Measurements from ENCODE around the gene LYPD6B. TPM values are rescaled to one million over a fixed set of nuclear protein-coding genes. Genes with fewer than 3 reads are reported as not detected.

The LYPD6B gene
- polyA plus RNA-seq, 2 donors: 2.3 to 4.9 TPM

DNA sequence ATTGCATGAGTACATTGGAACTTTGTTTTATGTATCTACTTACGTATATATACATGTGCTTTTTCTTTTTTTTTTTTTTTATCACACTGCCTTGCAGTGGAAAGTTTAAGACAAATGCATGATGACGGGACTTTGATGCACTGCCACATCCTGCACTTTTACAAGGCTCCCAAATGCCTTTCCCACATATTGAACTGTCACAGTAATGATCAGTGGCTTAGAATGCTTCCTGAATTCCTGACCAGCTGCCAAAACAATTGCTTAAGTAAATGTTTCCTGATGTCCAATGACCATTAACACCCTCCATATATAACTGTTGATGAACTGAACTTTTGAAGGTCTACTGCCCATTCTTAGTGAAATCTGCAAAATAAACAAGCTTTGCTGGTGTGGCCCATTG lies 60.2 kb downstream of the LYPD6B start:
- no peaks in the 10 kb centered on the region for H3K36me3 ChIP-seq (ENCODE audit: control insufficient read depth in 2 of 2, insufficient read depth in 2 of 2, low read length in 1 of 2)
- no peak overlapping the region for H3K4me3 ChIP-seq (ENCODE audit: low read depth in 1 of 2, low read length in 2 of 2)
- no peaks in the 10 kb centered on the region for H3K27me3 ChIP-seq (ENCODE audit: control insufficient read depth in 1 of 2, insufficient read depth in 2 of 2, low read length in 2 of 2)
- 67 to 68% methylated on average over 2 of the region's 2 CpGs for WGBS, 2 donors
- H3K4me1 ChIP-seq (ENCODE audit: control insufficient read depth in 2 of 2, insufficient read depth in 2 of 2, low read length in 1 of 2): peaks cover 0 to 5% of the 10 kb centered on the region in 2 donors
- no peak overlapping the region for H3K27ac ChIP-seq (ENCODE audit: low read depth in 2 of 2, low read length in 1 of 2)
- no peaks in the 10 kb centered on the region for H3K9me3 ChIP-seq (ENCODE audit: control insufficient read depth in 2 of 2, insufficient read depth in 1 of 2, low read depth in 1 of 2, low read length in 1 of 2)

DNA sequence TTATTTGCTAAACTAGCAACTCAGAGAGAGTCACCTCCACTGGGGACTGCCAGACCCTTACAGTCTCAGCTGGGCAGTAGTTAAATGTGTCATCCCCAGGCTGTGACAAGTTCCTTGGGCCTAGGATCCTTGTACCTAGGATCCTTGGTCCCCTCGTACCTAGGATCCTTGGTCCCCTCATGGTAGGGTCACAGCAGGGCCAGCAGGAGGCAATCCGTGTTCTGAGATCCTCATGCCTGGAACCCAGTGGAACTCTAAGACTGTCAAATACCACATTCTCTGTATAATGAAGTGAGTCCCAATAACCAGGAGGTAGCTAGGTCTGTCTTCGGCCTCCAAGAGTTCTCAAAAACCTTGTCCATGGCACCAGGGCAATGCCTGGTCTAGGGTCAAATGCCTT lies 60.8 kb downstream of the LYPD6B start:
- no peak overlapping the region for H3K27ac ChIP-seq (ENCODE audit: low read depth in 2 of 2, low read length in 1 of 2)
- H3K4me1 ChIP-seq (ENCODE audit: control insufficient read depth in 2 of 2, insufficient read depth in 2 of 2, low read length in 1 of 2): peaks cover 0 to 5% of the 10 kb centered on the region in 2 donors
- no peak overlapping the region for H3K4me3 ChIP-seq (ENCODE audit: low read depth in 1 of 2, low read length in 2 of 2)
- H3K36me3 ChIP-seq (ENCODE audit: control insufficient read depth in 2 of 2, insufficient read depth in 2 of 2, low read length in 1 of 2): no peaks in the 10 kb centered on the region
- 87 to 90% methylated on average over 3 of the region's 3 CpGs for WGBS, 2 donors
- H3K9me3 ChIP-seq (ENCODE audit: control insufficient read depth in 2 of 2, insufficient read depth in 1 of 2, low read depth in 1 of 2, low read length in 1 of 2): no peaks in the 10 kb centered on the region
- no peaks in the 10 kb centered on the region for H3K27me3 ChIP-seq (ENCODE audit: control insufficient read depth in 1 of 2, insufficient read depth in 2 of 2, low read length in 2 of 2)

DNA sequence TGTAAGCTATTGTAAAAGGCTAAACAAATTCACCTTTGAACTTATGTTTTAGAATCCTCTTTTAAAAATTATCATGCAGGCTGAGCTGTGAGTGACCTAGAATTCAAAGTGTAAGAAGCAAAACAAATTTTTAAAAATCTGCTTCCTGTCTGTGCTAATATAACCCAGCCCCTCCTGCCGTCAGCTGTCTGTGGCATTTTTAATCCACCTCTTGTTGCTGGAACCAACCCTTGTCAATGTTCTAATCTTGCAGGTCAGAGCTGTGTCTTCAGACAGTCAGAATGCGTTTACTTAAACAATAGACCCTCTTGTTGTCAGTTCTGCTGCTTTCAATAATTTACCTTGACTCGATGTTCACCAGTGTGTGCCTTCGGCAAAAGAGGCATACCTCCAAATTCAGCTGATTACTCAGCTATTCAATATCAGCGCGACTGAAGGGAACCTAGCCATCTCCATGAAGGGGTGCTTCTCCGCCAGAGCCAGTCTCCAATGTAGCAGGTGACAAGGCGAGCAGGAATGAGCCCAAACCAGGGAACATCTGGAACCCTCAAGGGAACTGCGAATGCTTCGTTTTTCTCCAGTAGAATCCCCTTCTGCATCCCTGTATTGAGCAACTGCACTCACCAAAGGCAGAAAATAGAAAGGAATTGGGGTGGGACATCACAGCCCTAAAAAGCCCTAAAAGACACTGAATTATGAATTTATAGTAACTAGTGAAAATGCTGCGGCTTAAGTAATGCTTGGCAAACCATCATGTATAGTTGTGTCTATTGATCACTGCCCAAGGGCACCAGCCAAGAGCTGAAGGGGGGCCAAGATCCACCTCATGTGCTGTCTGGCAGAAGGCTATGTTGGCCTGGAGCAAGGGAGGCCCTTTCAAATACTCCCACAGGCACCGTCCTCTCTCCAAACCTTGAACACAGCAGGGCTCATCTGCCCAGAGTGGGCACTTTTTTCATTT lies 62.5 kb downstream of the LYPD6B start:
- no peak overlapping the region for H3K27ac ChIP-seq (ENCODE audit: low read depth in 2 of 2, low read length in 1 of 2)
- H3K27me3 ChIP-seq (ENCODE audit: control insufficient read depth in 1 of 2, insufficient read depth in 2 of 2, low read length in 2 of 2): no peaks in the 10 kb centered on the region
- no peaks in the 10 kb centered on the region for H3K9me3 ChIP-seq (ENCODE audit: control insufficient read depth in 2 of 2, insufficient read depth in 1 of 2, low read depth in 1 of 2, low read length in 1 of 2)
- WGBS, 2 donors: 47 to 56% methylated on average over 12 of the region's 12 CpGs
- H3K36me3 ChIP-seq (ENCODE audit: control insufficient read depth in 2 of 2, insufficient read depth in 2 of 2, low read length in 1 of 2): no peaks in the 10 kb centered on the region
- peaks cover 0 to 5% of the 10 kb centered on the region in 2 donors for H3K4me1 ChIP-seq (ENCODE audit: control insufficient read depth in 2 of 2, insufficient read depth in 2 of 2, low read length in 1 of 2)
- no peak overlapping the region for H3K4me3 ChIP-seq (ENCODE audit: low read depth in 1 of 2, low read length in 2 of 2)

DNA sequence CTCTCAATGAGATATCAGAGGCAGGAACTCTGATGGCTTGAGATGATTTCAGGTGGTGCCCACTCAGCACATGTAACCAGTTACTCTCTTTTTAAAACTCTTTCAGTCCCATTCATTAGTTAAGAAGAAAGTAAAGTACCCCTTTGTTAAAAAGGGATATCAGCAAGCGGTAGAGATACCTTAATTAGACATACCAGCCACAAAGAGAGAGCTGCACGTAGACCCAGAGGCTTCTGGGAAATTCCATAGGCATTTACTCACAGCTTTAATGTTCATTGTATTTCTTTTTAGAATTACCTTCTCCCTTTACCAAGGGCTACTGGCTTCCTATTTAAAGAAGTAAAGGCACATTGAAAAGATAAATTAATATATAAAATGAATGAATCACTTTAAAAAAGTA lies 63.3 kb downstream of the LYPD6B start:
- WGBS, 2 donors: 65 to 71% methylated on average over 2 of the region's 2 CpGs
- H3K9me3 ChIP-seq (ENCODE audit: control insufficient read depth in 2 of 2, insufficient read depth in 1 of 2, low read depth in 1 of 2, low read length in 1 of 2): no peaks in the 10 kb centered on the region
- no peak overlapping the region for H3K27ac ChIP-seq (ENCODE audit: low read depth in 2 of 2, low read length in 1 of 2)
- H3K4me3 ChIP-seq (ENCODE audit: low read depth in 1 of 2, low read length in 2 of 2): no peak overlapping the region
- H3K27me3 ChIP-seq (ENCODE audit: control insufficient read depth in 1 of 2, insufficient read depth in 2 of 2, low read length in 2 of 2): no peaks in the 10 kb centered on the region
- peaks cover 0 to 5% of the 10 kb centered on the region in 2 donors for H3K4me1 ChIP-seq (ENCODE audit: control insufficient read depth in 2 of 2, insufficient read depth in 2 of 2, low read length in 1 of 2)
- no peaks in the 10 kb centered on the region for H3K36me3 ChIP-seq (ENCODE audit: control insufficient read depth in 2 of 2, insufficient read depth in 2 of 2, low read length in 1 of 2)

DNA sequence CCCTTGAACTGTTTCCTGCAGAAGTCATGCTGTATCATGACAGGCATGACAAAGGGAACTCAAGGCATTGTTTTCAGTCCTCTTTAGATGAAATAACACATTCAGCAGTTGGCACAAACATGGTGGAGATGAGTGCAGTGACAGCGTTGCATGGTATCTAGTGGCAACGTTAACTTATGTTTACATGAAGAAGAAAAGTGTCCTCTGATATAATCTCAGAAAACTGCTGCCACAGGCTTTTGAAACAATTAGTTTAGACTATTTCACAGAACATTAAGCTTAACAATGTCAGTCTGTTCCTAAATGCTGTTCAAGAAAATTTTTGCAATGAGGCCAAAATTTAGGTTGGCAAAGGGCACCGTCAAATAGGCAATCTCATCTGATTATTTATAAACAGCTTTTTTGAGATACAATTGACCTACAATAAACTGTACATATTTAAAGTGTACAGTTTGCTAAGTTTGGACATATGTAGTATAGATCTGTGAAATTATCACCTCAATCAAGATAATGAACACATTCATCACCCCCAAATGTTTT lies 64.7 kb downstream of the LYPD6B start:
- H3K36me3 ChIP-seq (ENCODE audit: control insufficient read depth in 2 of 2, insufficient read depth in 2 of 2, low read length in 1 of 2): no peaks in the 10 kb centered on the region
- no peak overlapping the region for H3K27ac ChIP-seq (ENCODE audit: low read depth in 2 of 2, low read length in 1 of 2)
- peaks cover 0 to 3% of the 10 kb centered on the region in 2 donors for H3K4me1 ChIP-seq (ENCODE audit: control insufficient read depth in 2 of 2, insufficient read depth in 2 of 2, low read length in 1 of 2)
- no peaks in the 10 kb centered on the region for H3K9me3 ChIP-seq (ENCODE audit: control insufficient read depth in 2 of 2, insufficient read depth in 1 of 2, low read depth in 1 of 2, low read length in 1 of 2)
- no peak overlapping the region for H3K4me3 ChIP-seq (ENCODE audit: low read depth in 1 of 2, low read length in 2 of 2)
- no peaks in the 10 kb centered on the region for H3K27me3 ChIP-seq (ENCODE audit: control insufficient read depth in 1 of 2, insufficient read depth in 2 of 2, low read length in 2 of 2)
- 61 to 63% methylated on average over 3 of the region's 3 CpGs for WGBS, 2 donors

DNA sequence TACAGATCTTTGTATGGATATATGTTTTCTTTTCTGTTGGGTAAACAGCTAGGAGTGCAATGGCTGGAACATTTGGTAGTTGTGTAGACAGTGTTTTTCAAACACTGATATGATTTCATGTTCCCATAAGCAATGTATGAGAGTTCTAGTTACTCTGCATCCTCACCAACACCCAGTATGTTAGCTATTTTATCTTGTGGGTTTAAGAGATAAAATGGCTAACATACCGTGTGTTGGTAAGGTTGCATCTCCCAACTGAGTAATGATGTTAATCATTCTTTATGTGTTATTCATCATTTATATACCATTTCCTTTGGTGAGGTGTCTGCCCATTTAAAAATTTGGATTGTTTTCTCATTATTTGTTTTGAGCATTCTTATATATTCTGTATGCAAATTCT lies 65.7 kb downstream of the LYPD6B start:
- Histone ChIP-seq H3K36me3 (ENCODE audit: control insufficient read depth in 2 of 2, insufficient read depth in 2 of 2, low read length in 1 of 2) (no peaks in the 10 kb centered on the region), H3K4me1 (ENCODE audit: control insufficient read depth in 2 of 2, insufficient read depth in 2 of 2, low read length in 1 of 2) (peaks cover 0 to 3% of the 10 kb centered on the region in 2 donors), H3K27ac (ENCODE audit: low read depth in 2 of 2, low read length in 1 of 2) (no peak overlapping the region), H3K4me3 (ENCODE audit: low read depth in 1 of 2, low read length in 2 of 2) (no peak overlapping the region), H3K27me3 (ENCODE audit: control insufficient read depth in 1 of 2, insufficient read depth in 2 of 2, low read length in 2 of 2) (no peaks in the 10 kb centered on the region), H3K9me3 (ENCODE audit: control insufficient read depth in 2 of 2, insufficient read depth in 1 of 2, low read depth in 1 of 2, low read length in 1 of 2) (no peaks in the 10 kb centered on the region)
- 54 to 87% methylated on average over 1 of the region's 1 CpG for WGBS, 2 donors

DNA sequence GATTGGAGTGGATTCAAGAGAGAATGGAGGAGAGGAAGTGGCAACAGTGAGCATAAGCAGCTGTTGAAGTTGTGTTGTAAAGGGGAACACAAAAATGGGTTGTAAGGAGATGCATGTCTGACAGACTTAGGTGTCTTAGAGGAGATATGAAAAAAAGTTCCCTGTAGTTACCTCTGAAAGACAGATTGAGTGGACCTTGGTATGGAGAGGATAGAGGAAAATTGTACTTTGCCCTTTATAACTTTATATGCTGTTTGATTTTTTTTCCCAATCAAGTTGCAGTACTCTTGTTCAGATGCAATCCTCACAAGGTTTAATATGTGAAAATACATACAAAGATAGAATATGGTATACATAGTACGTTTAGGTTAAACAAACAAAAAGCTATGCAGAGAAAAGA lies 73.6 kb downstream of the LYPD6B start:
- Histone ChIP-seq H3K4me3 (ENCODE audit: low read depth in 1 of 2, low read length in 2 of 2) (no peak overlapping the region), H3K36me3 (ENCODE audit: control insufficient read depth in 2 of 2, insufficient read depth in 2 of 2, low read length in 1 of 2) (no peaks in the 10 kb centered on the region), H3K9me3 (ENCODE audit: control insufficient read depth in 2 of 2, insufficient read depth in 1 of 2, low read depth in 1 of 2, low read length in 1 of 2) (no peaks in the 10 kb centered on the region), H3K27ac (ENCODE audit: low read depth in 2 of 2, low read length in 1 of 2) (no peak overlapping the region), H3K27me3 (ENCODE audit: control insufficient read depth in 1 of 2, insufficient read depth in 2 of 2, low read length in 2 of 2) (no peaks in the 10 kb centered on the region), H3K4me1 (ENCODE audit: control insufficient read depth in 2 of 2, insufficient read depth in 2 of 2, low read length in 1 of 2) (no peaks in the 10 kb centered on the region)
- 69 to 70% methylated on average over 1 of the region's 1 CpG for WGBS, 2 donors

DNA sequence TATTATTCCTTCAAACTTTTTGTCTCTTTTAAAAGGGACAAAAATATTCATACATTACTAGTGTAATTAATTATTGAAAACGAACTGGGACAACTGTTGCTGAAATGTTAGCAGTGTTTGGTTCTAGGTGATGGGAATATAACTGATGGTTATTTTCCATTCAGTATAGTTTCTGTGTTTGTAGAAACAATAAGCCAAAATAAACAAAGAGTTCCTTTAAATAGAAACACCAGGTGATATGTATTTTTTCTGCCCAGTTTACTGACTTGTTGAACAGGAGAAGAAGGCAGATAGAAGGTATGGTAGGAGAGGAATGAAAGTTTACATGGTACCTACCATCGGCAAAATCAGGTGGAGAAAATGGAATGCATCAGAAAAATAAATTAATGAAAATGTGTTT lies 74.2 kb downstream of the LYPD6B start:
- no peaks in the 10 kb centered on the region for H3K9me3 ChIP-seq (ENCODE audit: control insufficient read depth in 2 of 2, insufficient read depth in 1 of 2, low read depth in 1 of 2, low read length in 1 of 2)
- 74 to 77% methylated on average over 2 of the region's 2 CpGs for WGBS, 2 donors
- H3K36me3 ChIP-seq (ENCODE audit: control insufficient read depth in 2 of 2, insufficient read depth in 2 of 2, low read length in 1 of 2): no peaks in the 10 kb centered on the region
- H3K4me1 ChIP-seq (ENCODE audit: control insufficient read depth in 2 of 2, insufficient read depth in 2 of 2, low read length in 1 of 2): no peaks in the 10 kb centered on the region
- H3K27me3 ChIP-seq (ENCODE audit: control insufficient read depth in 1 of 2, insufficient read depth in 2 of 2, low read length in 2 of 2): no peaks in the 10 kb centered on the region
- H3K4me3 ChIP-seq (ENCODE audit: low read depth in 1 of 2, low read length in 2 of 2): no peak overlapping the region
- no peak overlapping the region for H3K27ac ChIP-seq (ENCODE audit: low read depth in 2 of 2, low read length in 1 of 2)

DNA sequence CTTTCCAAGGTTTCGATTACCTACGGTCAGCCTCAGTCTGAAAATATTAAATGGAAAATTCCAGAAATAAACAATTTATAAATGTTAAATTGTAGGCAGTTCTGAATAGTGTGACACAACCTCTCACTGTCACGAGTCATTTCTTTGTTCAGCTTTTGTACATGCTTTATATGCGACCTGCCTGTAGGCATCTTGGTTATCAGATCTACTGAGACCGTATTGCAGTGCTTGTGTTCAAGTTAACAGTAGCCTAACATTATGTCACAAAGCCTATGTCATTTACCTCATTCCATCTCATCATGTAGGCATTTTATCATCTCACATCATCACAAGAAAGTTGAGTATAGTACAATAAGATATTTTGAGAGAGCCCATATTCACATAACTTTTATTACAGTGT lies 77.3 kb downstream of the LYPD6B start:
- H3K27ac ChIP-seq (ENCODE audit: low read depth in 2 of 2, low read length in 1 of 2): no peak overlapping the region
- H3K4me3 ChIP-seq (ENCODE audit: low read depth in 1 of 2, low read length in 2 of 2): no peak overlapping the region
- H3K36me3 ChIP-seq (ENCODE audit: control insufficient read depth in 2 of 2, insufficient read depth in 2 of 2, low read length in 1 of 2): no peaks in the 10 kb centered on the region
- no peaks in the 10 kb centered on the region for H3K27me3 ChIP-seq (ENCODE audit: control insufficient read depth in 1 of 2, insufficient read depth in 2 of 2, low read length in 2 of 2)
- H3K4me1 ChIP-seq (ENCODE audit: control insufficient read depth in 2 of 2, insufficient read depth in 2 of 2, low read length in 1 of 2): no peaks in the 10 kb centered on the region
- WGBS, 2 donors: 82 to 87% methylated on average over 5 of the region's 5 CpGs
- H3K9me3 ChIP-seq (ENCODE audit: control insufficient read depth in 2 of 2, insufficient read depth in 1 of 2, low read depth in 1 of 2, low read length in 1 of 2): no peaks in the 10 kb centered on the region

DNA sequence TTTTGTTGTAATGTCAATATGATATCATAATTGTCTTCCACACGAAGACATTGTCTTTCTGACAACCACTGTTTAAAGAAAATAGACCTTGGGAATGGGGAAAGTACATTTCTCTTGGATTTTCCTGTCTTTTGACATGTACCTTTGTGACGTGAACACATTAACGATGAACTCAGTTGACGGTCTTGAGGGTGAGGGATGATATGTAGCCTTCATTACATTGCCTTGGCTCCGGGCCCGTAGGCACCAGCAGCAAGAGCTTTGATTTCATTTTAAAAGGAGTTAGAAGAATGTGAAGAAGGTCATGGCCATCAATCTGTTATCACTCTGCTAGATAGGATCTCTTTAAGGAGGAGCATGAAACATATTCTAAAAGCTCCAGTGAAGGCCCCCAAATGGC lies 80.9 kb downstream of the LYPD6B start:
- Histone ChIP-seq H3K4me1 (ENCODE audit: control insufficient read depth in 2 of 2, insufficient read depth in 2 of 2, low read length in 1 of 2) (no peaks in the 10 kb centered on the region), H3K27me3 (ENCODE audit: control insufficient read depth in 1 of 2, insufficient read depth in 2 of 2, low read length in 2 of 2) (no peaks in the 10 kb centered on the region), H3K36me3 (ENCODE audit: control insufficient read depth in 2 of 2, insufficient read depth in 2 of 2, low read length in 1 of 2) (no peaks in the 10 kb centered on the region), H3K9me3 (ENCODE audit: control insufficient read depth in 2 of 2, insufficient read depth in 1 of 2, low read depth in 1 of 2, low read length in 1 of 2) (no peaks in the 10 kb centered on the region), H3K4me3 (ENCODE audit: low read depth in 1 of 2, low read length in 2 of 2) (no peak overlapping the region), H3K27ac (ENCODE audit: low read depth in 2 of 2, low read length in 1 of 2) (no peak overlapping the region)
- 65 to 67% methylated on average over 6 of the region's 6 CpGs for WGBS, 2 donors

Measured in esophagus (tissue), 2 donors.